Activated CD4-positive, alpha-beta T cell treated with anti-CD3 and anti-CD28 coated beads, Interleukin-2, amount 50 U/mL, for 4 hours (primary cell): ENCODE measurements around the gene TMEM117.

Experiments used
- DNase-seq, 2 experiments: peaks; one replicate each; pipeline ENCODE4 v3.0.0-alpha.2; 2020

Gene TMEM117

GRCh38 chr12:43835656-43836474, at the start of gene TMEM117:
TSS of gene TMEM117 (plus strand) at chr12:43836081.
- DNase-seq = peak; percentile 38 to 40

GRCh38 chr12:43786899-43787693, 48.8 kb upstream of the TMEM117 start:
- DNase-seq = no peak

- no peak for DNase-seq
These were observed 45.9 kb upstream of the TMEM117 start for GRCh38 chr12:43789941-43790340.

- DNase-seq = no peak
These were observed 40.1 kb upstream of the TMEM117 start for GRCh38 chr12:43795716-43796280.

- DNase-seq = no peak
These were observed 38.2 kb upstream of the TMEM117 start for GRCh38 chr12:43797561-43798217.

GRCh38 chr12:43805149-43805859, 30.6 kb upstream of the TMEM117 start:
- DNase-seq = no peak

- DNase-seq = peak; percentile 71 to 74
These were observed 29.8 kb upstream of the TMEM117 start, which contains the start of gene TWF1 for GRCh38 chr12:43805860-43806736. TSS of gene TWF1 (minus strand) at chr12:43806317. CDS start at chr12:43806245, 72 bp downstream.

GRCh38 chr12:43806737-43807072, 29.2 kb upstream of the TMEM117 start:
- no peak for DNase-seq

GRCh38 chr12:43807386-43807785, 28.5 kb upstream of the TMEM117 start:
- DNase-seq = no peak

GRCh38 chr12:43812057-43812456, 23.8 kb upstream of the TMEM117 start:
- DNase-seq = no peak

GRCh38 chr12:43812926-43813325, 23.0 kb upstream of the TMEM117 start:
- DNase-seq = no peak

- DNase-seq = no peak
These were observed 20.5 kb upstream of the TMEM117 start for GRCh38 chr12:43815416-43815815.

GRCh38 chr12:43816168-43816567, 19.7 kb upstream of the TMEM117 start:
- no peak for DNase-seq

- no peak for DNase-seq
These were observed 11.6 kb upstream of the TMEM117 start for GRCh38 chr12:43824207-43824775.

GRCh38 chr12:43826681-43827080, 9.2 kb upstream of the TMEM117 start:
- no peak for DNase-seq

- DNase-seq = no peak
These were observed 8.8 kb upstream of the TMEM117 start for GRCh38 chr12:43827093-43827492.

GRCh38 chr12:43832463-43833168, 3.3 kb upstream of the TMEM117 start:
- peak in 1 of 2 experiments; percentile 10 for DNase-seq

- DNase-seq = no peak
These were observed 621 bp upstream of the TMEM117 start for GRCh38 chr12:43835264-43835655.

GRCh38 chr12:43836475-43836989, 651 bp downstream of the TMEM117 start:
- peak; percentile 8 for DNase-seq

GRCh38 chr12:43840338-43840737, 4.5 kb downstream of the TMEM117 start:
- no peak for DNase-seq
